Activated T-cell treated with anti-CD3 and anti-CD28 coated beads, Interleukin-2, amount 50 U/mL, for 1 hour (primary cell): ENCODE measurements around the gene VPS26A.
"Not testable (repeated sequence)": the region's sequence is repeated elsewhere in the genome, so short reads cannot be mapped to it uniquely, and the experiment has no call there.

Source experiments
- DNase-seq: peaks from one replicate; pipeline ENCODE4 v3.0.0-alpha.2; 2020

VPS26A gene

GRCh38 chr10:69103784-69104183 is 20.2 kb upstream of the VPS26A start:
- no peak for DNase-seq

GRCh38 chr10:69104994-69105790 is 18.8 kb upstream of the VPS26A start:
- no peak for DNase-seq

- DNase-seq, result no peak
These were observed 16.8 kb upstream of the VPS26A start for GRCh38 chr10:69107176-69107490.

GRCh38 chr10:69107699-69108098 is 16.3 kb upstream of the VPS26A start:
- no peak for DNase-seq

GRCh38 chr10:69119896-69120295 is 4.1 kb upstream of the VPS26A start:
- no peak for DNase-seq

- no peak for DNase-seq
These were observed 652 bp upstream of the VPS26A start for GRCh38 chr10:69123306-69123746.

GRCh38 chr10:69124563-69125268 is 738 bp downstream of the VPS26A start:
- peak; percentile 55 for DNase-seq

- DNase-seq, result no peak
These were observed 1.6 kb downstream of the VPS26A start for GRCh38 chr10:69125554-69125953.

GRCh38 chr10:69130251-69130650 is 6.3 kb downstream of the VPS26A start:
- DNase-seq, result no peak

- DNase-seq, result no peak
These were observed 16.0 kb downstream of the VPS26A start for GRCh38 chr10:69139961-69140360.

- no peak for DNase-seq
These were observed 17.3 kb downstream of the VPS26A start for GRCh38 chr10:69141304-69141703.

GRCh38 chr10:69142074-69142473 is 18.1 kb downstream of the VPS26A start:
- not testable (repeated sequence) for DNase-seq

- DNase-seq, result no peak
These were observed 19.0 kb downstream of the VPS26A start for GRCh38 chr10:69142983-69143382.

- no peak for DNase-seq
These were observed 21.4 kb downstream of the VPS26A start for GRCh38 chr10:69145329-69145728.

- DNase-seq, result no peak
These were observed 21.9 kb downstream of the VPS26A start for GRCh38 chr10:69145864-69146263.

GRCh38 chr10:69146759-69147158 is 22.8 kb downstream of the VPS26A start:
- DNase-seq, result no peak

- no peak for DNase-seq
These were observed 28.0 kb downstream of the VPS26A start for GRCh38 chr10:69151984-69152383.

- DNase-seq, result no peak
These were observed 29.2 kb downstream of the VPS26A start for GRCh38 chr10:69153227-69153626.

GRCh38 chr10:69160809-69161241 is 36.8 kb downstream of the VPS26A start:
- no peak for DNase-seq

GRCh38 chr10:69168493-69168892 is 44.5 kb downstream of the VPS26A start:
- no peak for DNase-seq

- DNase-seq, result no peak
These were observed 48.4 kb downstream of the VPS26A start for GRCh38 chr10:69172241-69172982.

- DNase-seq, result not testable (repeated sequence)
These were observed 51.3 kb downstream of the VPS26A start for GRCh38 chr10:69175326-69175725.

- DNase-seq, result no peak
These were observed 52.8 kb downstream of the VPS26A start for GRCh38 chr10:69176823-69177222.
